GM18951 (cell line): ENCODE data around the gene FCN1.

ENCODE experiments used
- POLR2A ChIP-seq: IDR thresholded peaks from 4 replicates; pipeline ENCODE4 v1.6.1; 2011; ENCODE audit warnings: mild to moderate bottlenecking; ENCODE audit not compliant: insufficient read length, insufficient read depth; ENCODE audit errors: extremely low read depth
- in situ Hi-C: fragments of 300-500 bp; cut with MboI; formaldehyde crosslinking; loops from one replicate; pipeline ENCODE4 v1.12.0; 2022; ENCODE audit warnings: low sequenced_read_pairs, mixed read lengths, inconsistent platforms; ENCODE audit not compliant: unreplicated experiment

The FCN1 gene

DNA sequence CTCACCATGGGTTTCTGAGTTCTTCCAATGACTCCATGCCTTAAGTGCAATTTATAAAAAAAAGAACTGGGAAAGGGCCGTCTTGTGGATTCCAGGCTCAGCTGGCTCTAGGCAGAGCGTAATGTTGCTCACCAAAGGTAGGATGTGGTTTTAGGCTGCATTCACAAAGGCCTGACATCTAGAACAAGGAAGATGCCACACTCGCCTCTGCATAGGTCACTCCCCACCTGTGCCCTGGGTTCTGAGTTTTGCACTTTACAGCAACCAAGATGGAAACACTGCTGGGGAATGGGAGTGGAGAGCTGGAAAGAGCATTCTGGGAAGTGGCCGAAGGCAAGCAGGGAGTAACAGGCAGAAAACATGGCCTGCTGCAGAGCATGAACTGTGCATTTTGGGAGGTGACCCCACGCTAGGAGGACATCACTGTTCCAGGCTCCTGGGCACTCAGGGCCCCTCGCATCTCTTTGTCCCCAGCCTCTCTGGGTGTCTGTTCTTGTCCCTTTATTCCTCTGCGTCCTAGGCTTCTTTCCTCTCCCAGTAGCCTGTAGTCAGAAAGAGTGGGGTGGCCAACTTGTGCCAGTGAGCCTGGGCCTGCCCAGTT, 24.8 kb downstream of the FCN1 start:
- TF ChIP-seq POLR2A = no peak
- in situ Hi-C loops = no loop called here

- in situ Hi-C loops = no loop called here
These were observed 25.5 kb downstream of the FCN1 start for GRCh38 chr9:134892221-134892620.

DNA sequence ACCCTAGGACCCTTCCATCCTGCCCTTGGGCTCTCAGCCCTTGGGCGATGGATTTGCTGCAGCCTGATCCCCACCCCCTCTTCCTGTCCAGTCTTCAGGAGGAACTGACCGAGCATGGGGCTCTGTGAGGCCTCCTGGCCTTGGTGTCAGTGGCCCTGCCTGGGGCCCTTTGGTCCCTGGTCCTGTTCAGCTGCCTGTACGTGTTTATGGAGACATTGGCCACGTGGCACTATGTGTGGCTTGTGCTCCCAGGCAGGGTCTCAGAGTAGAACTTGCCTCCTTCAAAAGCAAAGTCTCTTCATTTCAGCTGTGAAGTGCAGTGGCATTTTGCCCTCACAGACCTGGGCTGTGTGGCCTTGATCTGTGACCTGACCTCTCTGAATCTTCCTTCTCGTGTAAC, 26.0 kb downstream of the FCN1 start:
- no peak for TF ChIP-seq POLR2A
- in situ Hi-C loops = no loop called here

More at GRCh38 chr9:134892221-134892620, 25.5 kb downstream of the FCN1 start:
- no peak for TF ChIP-seq POLR2A

DNA sequence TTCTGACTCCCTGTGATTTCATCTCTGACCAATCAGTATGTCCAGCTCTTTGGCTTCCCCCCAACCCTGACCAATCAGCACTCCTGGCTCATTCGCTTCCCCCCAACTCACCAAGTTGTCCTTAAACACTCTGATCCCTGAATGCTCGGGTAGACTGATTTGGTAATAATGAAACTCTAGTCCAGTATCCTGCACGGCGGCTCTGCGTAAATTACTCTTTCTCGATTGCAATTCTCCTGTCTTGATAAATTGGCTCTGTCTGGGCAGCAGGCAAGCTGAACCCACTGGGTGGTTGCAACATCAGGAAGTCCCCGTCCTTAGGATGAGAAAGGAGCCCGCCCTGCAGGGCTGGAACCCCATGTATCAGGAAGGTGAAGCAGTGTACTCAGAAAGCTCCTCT, 26.7 kb downstream of the FCN1 start:
- in situ Hi-C loops = no loop called here
- TF ChIP-seq POLR2A = no peak

GRCh38 chr9:134890155-134890495, 27.6 kb downstream of the FCN1 start:
- in situ Hi-C loops = no loop called here
- no peak for TF ChIP-seq POLR2A

DNA sequence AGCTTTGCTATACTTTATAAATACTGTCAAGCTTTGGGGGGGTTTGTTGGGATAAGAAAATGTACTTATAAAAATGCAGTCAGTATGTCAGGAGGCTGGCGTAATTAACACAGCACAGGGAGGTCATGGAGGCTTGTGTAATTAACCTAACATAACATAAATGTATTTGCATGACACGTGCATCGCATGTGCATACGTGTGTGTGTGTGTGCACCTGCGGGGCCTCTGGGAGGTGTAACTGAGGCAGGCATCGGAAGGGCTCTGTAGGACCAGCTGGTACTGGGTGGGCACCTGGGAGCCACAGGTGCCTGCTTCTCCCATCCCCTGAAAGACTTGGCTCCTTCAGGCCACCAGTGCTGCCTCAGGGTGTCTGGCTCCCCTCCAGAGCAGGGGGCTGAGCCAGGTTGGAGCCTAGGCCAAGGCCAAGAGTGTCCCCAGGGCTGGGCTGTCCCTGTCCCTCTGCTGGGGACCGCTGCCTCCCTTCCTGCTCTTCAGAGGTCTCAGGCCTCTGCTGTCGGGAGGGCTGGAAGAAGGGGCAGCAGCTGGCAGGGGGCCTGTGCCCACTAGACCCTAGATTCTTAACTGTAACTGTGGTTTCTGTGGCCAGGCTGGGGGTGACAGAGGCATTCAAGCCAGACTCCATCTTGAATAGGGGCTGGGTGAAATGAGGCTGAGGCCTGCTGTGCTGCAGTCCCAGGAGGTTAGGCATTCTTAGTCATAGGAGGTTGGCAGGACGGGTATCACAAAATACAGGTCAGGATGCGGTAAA, 28.1 kb downstream of the FCN1 start:
- in situ Hi-C loops = no loop called here
- TF ChIP-seq POLR2A = no peak

GRCh38 chr9:134888603-134889190, 29.0 kb downstream of the FCN1 start:
- in situ Hi-C loops = no loop called here
- TF ChIP-seq POLR2A = no peak

DNA sequence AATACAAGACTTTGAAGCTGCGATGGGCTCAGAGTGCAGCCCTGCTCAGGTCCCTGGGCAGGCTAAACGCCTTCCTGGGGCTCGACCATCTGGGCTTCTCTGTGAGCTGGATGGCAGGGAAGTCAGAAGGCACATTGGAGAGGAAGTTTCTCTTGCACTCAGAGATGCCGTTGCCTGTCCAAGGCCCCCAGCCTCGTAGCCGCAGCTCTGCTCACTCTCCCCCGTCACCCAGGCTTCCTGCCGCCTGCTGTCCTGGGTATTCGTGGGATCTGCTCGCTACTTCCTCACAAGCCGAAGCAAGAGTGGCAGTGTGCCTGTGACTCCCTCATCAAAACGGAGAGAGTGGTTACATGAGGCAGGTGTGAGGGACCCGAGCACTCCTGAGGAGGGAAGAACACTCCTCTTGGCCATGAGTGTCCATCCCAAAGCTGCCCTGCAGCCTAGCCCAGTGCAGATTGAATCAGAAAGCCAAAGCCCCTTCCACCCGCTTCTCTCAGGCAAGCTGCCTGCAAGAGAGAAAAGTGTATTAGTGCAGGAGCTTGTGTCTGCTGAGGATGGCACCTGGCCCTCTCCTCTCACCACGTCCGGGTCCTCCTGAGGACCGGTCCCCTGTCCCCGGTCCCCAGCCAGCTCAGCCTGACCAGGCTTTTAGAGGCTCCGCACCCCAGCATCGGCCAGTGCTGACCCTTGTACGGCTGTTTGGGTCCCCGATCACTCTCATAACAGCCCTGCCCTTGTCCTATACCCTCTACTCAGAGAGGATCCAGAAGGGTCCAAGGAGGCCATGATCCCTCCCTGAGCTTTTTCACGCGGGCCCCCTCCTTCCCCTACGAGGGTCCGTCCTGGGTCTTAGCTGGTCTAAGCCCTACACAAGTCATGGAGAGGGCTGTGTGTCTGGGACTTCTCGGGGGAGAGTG, 29.8 kb downstream of the FCN1 start:
- in situ Hi-C loops = no loop called here
- no peak for TF ChIP-seq POLR2A

DNA sequence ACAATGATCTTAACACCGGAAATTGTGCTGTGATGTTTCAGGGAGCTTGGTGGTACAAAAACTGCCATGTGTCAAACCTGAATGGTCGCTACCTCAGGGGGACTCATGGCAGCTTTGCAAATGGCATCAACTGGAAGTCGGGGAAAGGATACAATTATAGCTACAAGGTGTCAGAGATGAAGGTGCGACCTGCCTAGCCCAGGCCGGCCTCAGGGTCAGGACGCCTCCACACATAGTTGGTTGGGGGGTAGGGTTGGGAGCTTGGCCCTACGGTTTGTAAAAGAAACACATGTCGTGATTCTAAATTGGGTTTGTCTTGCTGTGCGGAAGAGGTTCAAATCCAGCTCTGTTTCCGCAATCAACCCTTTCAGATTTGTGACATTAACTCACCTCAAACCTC, 30.5 kb downstream of the FCN1 start:
- in situ Hi-C loops = no loop called here
- no peak for TF ChIP-seq POLR2A

DNA sequence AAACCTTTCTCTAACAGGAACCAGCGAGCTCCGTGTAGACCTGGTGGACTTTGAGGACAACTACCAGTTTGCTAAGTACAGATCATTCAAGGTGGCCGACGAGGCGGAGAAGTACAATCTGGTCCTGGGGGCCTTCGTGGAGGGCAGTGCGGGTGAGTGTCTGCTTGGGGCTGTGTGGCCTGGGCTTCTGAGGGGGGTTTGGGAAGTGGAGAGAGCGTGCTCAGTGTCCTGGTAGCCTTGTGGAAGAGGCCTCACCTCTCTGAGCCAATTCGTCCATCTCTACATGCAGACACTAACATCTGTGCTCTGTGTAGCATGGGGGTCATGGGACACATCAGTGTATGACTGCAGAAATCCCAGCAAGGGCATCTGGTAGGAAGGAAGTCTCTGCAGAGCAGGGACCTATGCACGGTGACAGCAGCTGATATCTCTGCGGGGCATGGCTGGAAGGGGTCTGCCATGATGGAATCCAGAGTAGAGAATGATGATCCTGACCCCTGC, 31.2 kb downstream of the FCN1 start:
- no peak for TF ChIP-seq POLR2A
- in situ Hi-C loops = no loop called here

DNA sequence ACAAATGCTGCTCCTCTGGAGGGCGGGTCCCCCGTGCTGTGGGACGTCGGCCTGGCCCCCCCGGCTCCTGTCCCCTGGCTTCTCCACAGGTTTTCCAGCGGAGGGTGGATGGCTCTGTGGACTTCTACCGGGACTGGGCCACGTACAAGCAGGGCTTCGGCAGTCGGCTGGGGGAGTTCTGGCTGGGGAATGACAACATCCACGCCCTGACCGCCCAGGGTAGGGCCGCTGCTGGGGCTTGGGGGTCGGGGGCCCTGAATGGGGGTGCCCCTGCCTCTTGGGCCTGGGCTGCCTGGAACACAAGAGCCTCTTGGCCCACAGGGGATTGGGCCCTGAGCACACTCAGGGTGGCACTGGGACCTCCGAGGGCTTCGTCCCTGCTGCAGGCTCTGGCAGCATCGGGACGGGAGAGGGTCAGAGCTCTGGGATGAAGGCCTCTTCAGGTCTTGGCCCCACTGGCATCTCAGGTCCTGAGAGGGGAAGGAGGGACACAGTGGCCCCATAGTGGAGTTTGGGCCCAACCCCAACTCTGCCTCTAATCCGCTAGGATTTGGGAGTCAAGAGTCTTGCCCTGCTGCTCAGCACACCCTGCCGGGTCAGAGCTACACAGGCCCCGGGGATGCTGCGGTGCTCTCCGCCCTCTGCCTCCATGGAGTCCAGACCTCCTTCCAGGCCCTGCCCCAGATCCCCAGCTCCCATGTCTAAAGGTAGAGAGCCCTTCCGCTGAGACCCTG, 31.9 kb downstream of the FCN1 start:
- TF ChIP-seq POLR2A = no peak
- in situ Hi-C loops = no loop called here

GRCh38 chr9:134885001-134885678, 32.6 kb downstream of the FCN1 start:
- in situ Hi-C loops = no loop called here
- no peak for TF ChIP-seq POLR2A
